Measurements from ENCODE around the gene KLHL29. TPM values are rescaled to one million over a fixed set of nuclear protein-coding genes. Genes with fewer than 3 reads are reported as not detected.

Gene KLHL29
- total and polyA plus RNA-seq, 2 of the 13 experiments (the other 11 are each of a cell fraction or from before 2014, with no cell fraction given): 0.01 TPM; not detected in 1

DNA sequence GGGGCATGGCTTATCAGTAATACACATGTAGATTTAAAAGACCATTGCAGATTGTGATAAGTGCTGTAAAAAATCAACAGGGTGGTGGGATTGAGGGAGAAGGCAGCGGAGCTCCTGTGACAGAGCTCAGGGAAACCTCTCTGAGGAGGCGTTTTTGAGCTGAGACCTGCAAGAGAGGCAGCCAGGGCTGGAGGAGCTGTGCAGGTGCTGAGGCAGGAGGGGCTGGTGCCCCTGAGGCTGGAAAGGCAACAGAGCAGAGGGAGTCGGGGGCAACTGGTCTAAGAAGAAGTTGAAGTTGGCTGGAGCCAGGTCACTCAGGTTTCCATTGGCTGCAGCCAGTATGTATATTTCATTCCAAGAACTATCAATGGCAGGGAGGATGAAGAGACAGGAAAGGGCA lies 47.6 kb downstream of the KLHL29 start (continued):
- no peak for TF ChIP-seq ELF4 (CRISPR knock-in tag; IDR thresholded peaks at IDR 0.05; ENCODE audit: borderline replicate concordance)
- TF ChIP-seq ZNF260 (CRISPR knock-in tag; IDR thresholded peaks at IDR 0.05; ENCODE audit: borderline replicate concordance, low read depth): no peak

- no TSS peak for BruUV-seq (replicated peaks)
- no peak for ATAC-seq
- H3K79me2 ChIP-seq (ENCODE audit: insufficient read depth, low read length): no peaks in the 10 kb centered on the region
- H3K27me3 ChIP-seq (ENCODE audit: control insufficient read depth in 1 of 2, insufficient read depth in 2 of 2, low read length in 2 of 2): 0 out of 5 replicates have a peak, but pooled peaks cover 0 to 5% of the 10 kb centered on the region in 2 experiments
- no peak for FAIRE-seq
- H3K4me1 ChIP-seq (ENCODE audit: insufficient read depth, low read length): no peaks in the 10 kb centered on the region
- H3K9me3 ChIP-seq (ENCODE audit: low read length): no peaks in the 10 kb centered on the region
- no peak overlapping the region for H2AFZ ChIP-seq (ENCODE audit: low read length)
- no peak overlapping the region for H3K4me3 ChIP-seq (replicated peaks in 1 of 3; ENCODE audit: insufficient read depth in 1 of 3, low read depth in 2 of 3, low read length in 3 of 3)
- H3K36me3 ChIP-seq (replicated peaks in 1 of 2; ENCODE audit: control insufficient read depth in 1 of 2, insufficient read depth in 2 of 2, low read length in 2 of 2): no peaks in the 10 kb centered on the region
- in situ Hi-C loops (cut with HindIII; ENCODE audit: extremely low pct_ligation_motif_present, low pct_unique_long_range_greater_than_20kb) (no loop called here), intact Hi-C loops (cut with micrococcal nuclease; ENCODE audit: unreplicated experiment) (no loop called here)
- H4K20me1 ChIP-seq (ENCODE audit: insufficient read depth, low read length): no peaks in the 10 kb centered on the region
- WGBS (ENCODE audit: low lambda C conversion rate): 55% methylated on average over 6 of the region's 6 CpGs
- no peak for DNase-seq (ENCODE audit: low spot score)
- CTCF ChIA-PET (ENCODE audit: low intra/inter-chr PET ratio, low total read pairs): no interaction called here
- POLR2A ChIA-PET: no interaction called here
- TF ChIP-seq ZNF616 (CRISPR knock-in tag; IDR thresholded peaks at IDR 0.05; ENCODE audit: low read depth) (no peak), RORA (CRISPR knock-in tag; IDR thresholded peaks at IDR 0.05) (no peak), SALL2 (CRISPR knock-in tag; IDR thresholded peaks at IDR 0.05) (no peak), SALL1 (CRISPR knock-in tag; IDR thresholded peaks at IDR 0.05) (no peak), KDM1A (CRISPR knock-in tag; IDR thresholded peaks at IDR 0.05) (no peak)
- H3K9ac ChIP-seq (ENCODE audit: insufficient read depth, low read depth, low read length): no peak overlapping the region
- H3K27ac ChIP-seq (ENCODE audit: extremely low read length, insufficient read depth, low read length): no peak overlapping the region
- H3K4me2 ChIP-seq (ENCODE audit: low read depth, low read length): no peak overlapping the region
These were observed 48.3 kb downstream of the KLHL29 start for GRCh38 chr2:23433282-23433681.

DNA sequence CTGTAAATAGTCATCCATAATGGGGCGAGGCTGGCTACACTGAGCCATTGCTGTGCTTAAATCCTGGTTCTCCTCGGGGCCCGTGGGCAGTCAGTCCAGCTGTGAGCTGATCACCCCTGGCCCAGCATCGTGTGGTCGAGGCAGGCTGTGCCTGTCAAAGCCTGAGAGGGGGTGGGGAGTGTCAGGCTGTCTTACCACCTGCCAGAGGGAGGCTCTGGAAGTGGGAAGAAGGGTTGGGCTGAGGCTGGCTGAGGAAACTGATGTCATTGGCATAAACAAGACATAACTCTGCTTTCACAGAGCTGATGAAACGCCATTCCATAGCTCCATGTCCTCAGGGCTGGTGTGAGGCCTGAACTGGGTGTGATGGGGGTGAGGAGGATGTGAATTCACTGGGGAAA lies 49.7 kb downstream of the KLHL29 start:
- TF ChIP-seq ZFAT (CRISPR knock-in tag; conservative IDR thresholded peaks at IDR 0.05): no peak
- no peak for TF ChIP-seq BCL6 (CRISPR knock-in tag; IDR thresholded peaks at IDR 0.05)
- no peak for TF ChIP-seq GPBP1L1 (CRISPR knock-in tag; IDR thresholded peaks at IDR 0.05)
- TF ChIP-seq PAWR (CRISPR knock-in tag; IDR thresholded peaks at IDR 0.05; ENCODE audit: borderline replicate concordance): no peak
- no peak overlapping the region for H3K4me2 ChIP-seq (ENCODE audit: low read depth, low read length)
- no TSS peak for BruUV-seq (replicated peaks)
- 6% methylated on average over 6 of the region's 6 CpGs for WGBS (ENCODE audit: low lambda C conversion rate)
- CTCF ChIA-PET (ENCODE audit: low intra/inter-chr PET ratio, low total read pairs): no interaction called here
- intact Hi-C loops (cut with micrococcal nuclease; ENCODE audit: unreplicated experiment): no loop called here
- DNase-seq (ENCODE audit: low spot score) (no peak), ATAC-seq (no peak), FAIRE-seq (no peak)
- no peaks in the 10 kb centered on the region for H3K4me1 ChIP-seq (ENCODE audit: insufficient read depth, low read length)
- POLR2A ChIA-PET: no interaction called here
- 0 out of 5 replicates have a peak, but pooled peaks cover 0 to 5% of the 10 kb centered on the region in 2 experiments for H3K27me3 ChIP-seq (ENCODE audit: control insufficient read depth in 1 of 2, insufficient read depth in 2 of 2, low read length in 2 of 2)
- in situ Hi-C loops (cut with HindIII; ENCODE audit: extremely low pct_ligation_motif_present, low pct_unique_long_range_greater_than_20kb): no loop called here
- H3K27ac ChIP-seq (ENCODE audit: extremely low read length, insufficient read depth, low read length): no peak overlapping the region
- H3K9me3 ChIP-seq (ENCODE audit: low read length): no peaks in the 10 kb centered on the region
- H3K36me3 ChIP-seq (replicated peaks in 1 of 2; ENCODE audit: control insufficient read depth in 1 of 2, insufficient read depth in 2 of 2, low read length in 2 of 2): no peaks in the 10 kb centered on the region
- H3K9ac ChIP-seq (ENCODE audit: insufficient read depth, low read depth, low read length): no peak overlapping the region
- no peaks in the 10 kb centered on the region for H3K79me2 ChIP-seq (ENCODE audit: insufficient read depth, low read length)
- no peak overlapping the region for H2AFZ ChIP-seq (ENCODE audit: low read length)
- no peaks in the 10 kb centered on the region for H4K20me1 ChIP-seq (ENCODE audit: insufficient read depth, low read length)
- H3K4me3 ChIP-seq (replicated peaks in 1 of 3; ENCODE audit: insufficient read depth in 1 of 3, low read depth in 2 of 3, low read length in 3 of 3): no peak overlapping the region

All from HepG2 (cell line).